Erythroblast (primary cell): Measurements from ENCODE around the gene HDAC6.

Source experiments
- GATA1 ChIP-seq: IDR thresholded peaks from 2 replicates; pipeline ENCODE4 v1.6.1; 2011; ENCODE audit warnings: low read depth, mild to moderate bottlenecking, control low read depth, low read length, moderate library complexity
- POLR2A ChIP-seq: IDR thresholded peaks from 2 replicates; pipeline ENCODE4 v1.6.1; 2011; ENCODE audit warnings: mild to moderate bottlenecking, low read length

DNA sequence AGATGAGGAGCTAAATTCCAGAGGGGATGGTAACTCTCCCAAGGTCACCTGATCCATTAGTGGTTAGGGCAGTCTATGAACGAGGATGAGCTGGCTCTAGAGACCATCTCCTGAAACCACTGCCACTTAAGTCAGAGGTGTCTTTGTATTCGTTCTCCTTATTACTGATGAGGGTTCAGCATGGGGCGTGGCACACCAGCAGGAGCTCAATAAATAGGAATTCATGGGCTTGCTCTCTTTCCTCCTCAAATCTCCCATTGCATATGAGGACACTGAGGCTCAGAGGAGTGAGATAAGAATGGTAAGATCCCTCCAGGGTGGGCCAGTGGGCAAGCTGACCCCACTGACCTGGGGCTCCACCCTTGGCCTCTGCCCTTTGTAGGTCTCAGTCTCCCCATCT, 17.1 kb upstream of the HDAC6 start:
- TF ChIP-seq POLR2A = no peak
- no peak for TF ChIP-seq GATA1
